ENCODE measurements around the gene SYNJ2.
A peak's percentile ranks its signal among the peaks of the same experiment; 100 is the strongest.

Gene SYNJ2

GRCh38 chr6:157982563-157983405, 1.1 kb downstream of the SYNJ2 start:
- DNase-seq, result peak; percentile 25

GRCh38 chr6:157983406-157984119, 1.9 kb downstream of the SYNJ2 start:
- DNase-seq, result no peak

GRCh38 chr6:157984128-157984527, 2.5 kb downstream of the SYNJ2 start:
- DNase-seq, result no peak

GRCh38 chr6:157984686-157985225, 3.1 kb downstream of the SYNJ2 start:
- DNase-seq, result peak; percentile 21

GRCh38 chr6:157985378-157986155, 3.9 kb downstream of the SYNJ2 start:
- no peak for DNase-seq

- no peak for DNase-seq
These were observed 6.4 kb downstream of the SYNJ2 start for GRCh38 chr6:157987788-157988699.

GRCh38 chr6:157988700-157989063, 7.0 kb downstream of the SYNJ2 start:
- DNase-seq, result no peak

GRCh38 chr6:157989541-157990289, 8.1 kb downstream of the SYNJ2 start:
- DNase-seq, result no peak

GRCh38 chr6:157990321-157991066, 8.8 kb downstream of the SYNJ2 start:
- peak; percentile 14 for DNase-seq

GRCh38 chr6:157991067-157991432, 9.4 kb downstream of the SYNJ2 start:
- DNase-seq, result no peak

GRCh38 chr6:157993076-157993475, 11.4 kb downstream of the SYNJ2 start:
- DNase-seq, result no peak

- DNase-seq, result no peak
These were observed 12.6 kb downstream of the SYNJ2 start for GRCh38 chr6:157994125-157994795.

GRCh38 chr6:157995458-157995857, 13.8 kb downstream of the SYNJ2 start:
- DNase-seq, result no peak

GRCh38 chr6:157996201-157996712, 14.6 kb downstream of the SYNJ2 start:
- DNase-seq, result no peak

GRCh38 chr6:157996918-157997702, 15.4 kb downstream of the SYNJ2 start:
- no peak for DNase-seq

- no peak for DNase-seq
These were observed 16.4 kb downstream of the SYNJ2 start for GRCh38 chr6:157997893-157998608.

GRCh38 chr6:157998707-157999167, 17.1 kb downstream of the SYNJ2 start:
- no peak for DNase-seq
